SK-N-MC (cell line): ENCODE data around the gene CATSPERZ.

Experiments
- DNase-seq: peaks from one replicate; pipeline ENCODE4 v3.0.0-alpha.2; 2011; ENCODE audit warnings: low read depth, low spot score
- H3K27ac ChIP-seq: fragments of 200-600 bp; sonication (generic); 2 replicates; pipeline ENCODE4 v1.5.1; 2016; ENCODE audit warnings: mixed run types
- H3K36me3 ChIP-seq: fragments of 200-600 bp; sonication (generic); 2 replicates; pipeline ENCODE4 v1.6.1; 2017; ENCODE audit warnings: antibody characterized with exemption, low read length, mixed read lengths; ENCODE audit not compliant: insufficient read depth
- H3K4me3 ChIP-seq: fragments of 200-600 bp; sonication (generic); 2 replicates; pipeline ENCODE4 v1.5.1; 2016
- H3K9ac ChIP-seq: fragments of 200-600 bp; sonication (generic); 2 replicates; pipeline ENCODE4 v1.8.0; 2017; ENCODE audit warnings: mixed run types, mixed read lengths; ENCODE audit not compliant: insufficient read length
- H3K9me3 ChIP-seq: fragments of 200-600 bp; sonication (generic); 2 replicates; pipeline ENCODE4 v1.6.1; 2017; ENCODE audit warnings: low read depth, mild to moderate bottlenecking, antibody characterized with exemption, low read length, moderate library complexity, mixed read lengths
- EZH2 ChIP-seq: fragments of 200-600 bp; sonication (generic); IDR thresholded peaks from one replicate; pipeline ENCODE4 v1.6.1; 2017; ENCODE audit warnings: antibody characterized with exemption
- FOXP2 ChIP-seq: optimal IDR thresholded peaks from 2 replicates; pipeline ENCODE3; 2011; ENCODE audit warnings: mild to moderate bottlenecking, moderate library complexity; ENCODE audit not compliant: insufficient read depth; ENCODE audit errors: extremely low read length, control extremely low read depth
- POLR2AphosphoS5 ChIP-seq: IDR thresholded peaks from 2 replicates; pipeline ENCODE4 v1.6.1; 2012; ENCODE audit warnings: mild to moderate bottlenecking, low read depth, low read length, borderline replicate concordance

The CATSPERZ gene

DNA sequence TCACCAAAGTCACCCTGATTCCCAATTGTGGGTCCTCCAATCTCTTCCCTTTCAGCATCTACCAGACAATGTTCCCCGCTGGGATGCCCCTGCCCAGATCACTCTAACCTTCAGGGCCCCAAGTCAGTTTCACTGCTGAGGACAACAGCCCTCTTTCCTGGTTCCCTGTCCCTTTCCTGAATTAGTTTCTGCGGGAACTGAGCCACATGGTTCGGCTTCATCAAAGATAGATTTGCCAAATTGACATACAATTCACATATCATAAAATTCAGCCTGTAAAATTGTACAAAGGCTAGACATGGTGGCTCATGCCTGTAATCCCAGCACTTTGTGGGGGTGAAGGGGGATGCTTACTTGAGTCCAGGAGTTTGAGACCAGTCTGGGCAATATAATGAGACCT lies 27.8 kb downstream of the CATSPERZ start:
- no peak overlapping the region for H3K9ac ChIP-seq
- H3K27ac ChIP-seq = no peak overlapping the region
- H3K9me3 ChIP-seq = no peaks in the 10 kb centered on the region
- no peaks in the 10 kb centered on the region for H3K36me3 ChIP-seq
- TF ChIP-seq FOXP2 = no peak
- no peak for TF ChIP-seq POLR2AphosphoS5
- TF ChIP-seq EZH2 = no peak
- no peak for DNase-seq
- no peak overlapping the region for H3K4me3 ChIP-seq

DNA sequence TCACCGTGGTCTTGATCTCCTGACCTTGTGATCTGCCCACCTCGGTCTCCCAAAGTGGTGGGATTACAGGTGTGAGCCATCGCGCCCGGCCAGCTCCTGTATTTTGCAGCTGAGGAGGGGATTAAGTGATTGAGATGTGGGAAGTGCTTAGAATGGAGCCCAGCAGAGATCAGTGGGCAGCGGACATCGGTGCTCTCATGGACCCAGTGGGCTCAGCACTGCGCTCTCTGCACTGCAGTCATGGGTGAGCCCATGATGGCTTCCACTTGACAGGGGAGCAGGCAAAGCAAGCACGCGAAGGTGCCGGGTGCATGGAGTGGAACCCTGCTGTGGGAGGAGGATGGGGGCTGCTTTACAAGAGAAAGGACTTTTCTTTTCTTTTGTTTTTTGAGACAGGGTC lies 30.7 kb downstream of the CATSPERZ start:
- no peaks in the 10 kb centered on the region for H3K36me3 ChIP-seq
- no peak overlapping the region for H3K4me3 ChIP-seq
- no peak overlapping the region for H3K27ac ChIP-seq
- TF ChIP-seq EZH2 = no peak
- no peak for TF ChIP-seq POLR2AphosphoS5
- TF ChIP-seq FOXP2 = no peak
- no peak overlapping the region for H3K9ac ChIP-seq
- H3K9me3 ChIP-seq = no peaks in the 10 kb centered on the region
- no peak for DNase-seq

DNA sequence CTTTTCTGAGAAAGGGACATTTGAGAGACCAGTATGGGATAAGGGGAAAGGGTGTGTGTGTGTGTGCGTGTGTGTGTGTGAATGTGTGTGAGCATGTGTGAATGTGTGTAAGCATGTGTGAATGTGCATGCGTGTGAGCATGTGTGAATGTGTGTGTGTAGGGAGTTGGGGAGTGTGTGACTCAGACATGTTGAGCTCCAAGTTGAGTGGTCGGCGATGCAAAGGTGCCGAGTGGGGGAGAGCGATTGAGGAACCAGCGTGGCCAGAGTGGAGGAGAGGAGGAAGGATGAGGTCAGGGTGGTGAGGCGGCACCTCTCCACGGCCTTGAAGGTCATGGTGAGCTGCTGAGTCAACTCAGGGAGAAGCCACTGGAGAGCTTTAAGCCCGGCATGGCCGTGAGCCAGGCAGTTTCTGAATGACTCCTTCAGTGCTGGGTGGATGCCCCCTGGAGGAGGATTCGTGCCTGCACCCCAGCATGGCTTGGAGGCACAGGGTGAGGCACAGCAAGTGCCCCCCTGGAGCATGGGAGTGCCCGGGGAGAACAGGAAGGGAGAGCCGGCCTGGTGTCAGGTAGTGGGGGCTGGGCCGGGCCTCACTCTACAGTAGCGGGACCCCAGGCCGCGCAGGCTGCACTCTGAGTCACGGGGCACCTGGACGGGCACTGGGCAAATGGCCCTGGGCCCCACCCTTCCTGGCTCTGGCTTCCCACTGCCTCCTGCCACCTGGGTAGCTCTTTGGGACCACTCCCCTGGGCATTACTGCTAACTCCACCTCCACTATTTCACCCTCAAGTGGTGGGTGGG lies 31.6 kb downstream of the CATSPERZ start:
- Histone ChIP-seq H3K9me3 (no peaks in the 10 kb centered on the region), H3K9ac (no peak overlapping the region), H3K27ac (no peak overlapping the region), H3K36me3 (no peaks in the 10 kb centered on the region), H3K4me3 (no peak overlapping the region)
- TF ChIP-seq EZH2 = no peak
- no peak for TF ChIP-seq POLR2AphosphoS5
- no peak for TF ChIP-seq FOXP2
- no peak for DNase-seq

DNA sequence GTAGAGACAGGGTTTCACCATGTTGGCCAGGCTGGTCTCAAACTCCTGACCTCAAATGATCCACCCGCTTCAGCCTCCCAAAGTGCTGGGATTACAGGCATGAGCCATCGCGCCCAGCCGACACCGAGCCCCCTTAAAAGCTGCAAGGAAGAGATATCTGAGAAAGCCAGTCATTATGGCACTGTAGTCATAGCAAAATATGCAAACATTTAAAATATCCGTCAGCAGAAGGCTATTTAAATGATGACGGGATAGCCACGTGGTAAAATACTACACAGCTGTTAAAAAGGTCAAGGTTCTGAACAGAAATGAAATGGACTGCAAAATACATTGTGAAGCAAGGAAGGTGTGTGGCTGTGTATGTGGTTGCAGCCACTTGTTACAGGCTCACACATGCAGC lies 33.4 kb downstream of the CATSPERZ start:
- Histone ChIP-seq H3K4me3 (no peak overlapping the region), H3K36me3 (no peaks in the 10 kb centered on the region), H3K9ac (no peak overlapping the region), H3K27ac (no peak overlapping the region), H3K9me3 (no peaks in the 10 kb centered on the region)
- no peak for DNase-seq
- TF ChIP-seq EZH2 (no peak), POLR2AphosphoS5 (no peak), FOXP2 (no peak)

DNA sequence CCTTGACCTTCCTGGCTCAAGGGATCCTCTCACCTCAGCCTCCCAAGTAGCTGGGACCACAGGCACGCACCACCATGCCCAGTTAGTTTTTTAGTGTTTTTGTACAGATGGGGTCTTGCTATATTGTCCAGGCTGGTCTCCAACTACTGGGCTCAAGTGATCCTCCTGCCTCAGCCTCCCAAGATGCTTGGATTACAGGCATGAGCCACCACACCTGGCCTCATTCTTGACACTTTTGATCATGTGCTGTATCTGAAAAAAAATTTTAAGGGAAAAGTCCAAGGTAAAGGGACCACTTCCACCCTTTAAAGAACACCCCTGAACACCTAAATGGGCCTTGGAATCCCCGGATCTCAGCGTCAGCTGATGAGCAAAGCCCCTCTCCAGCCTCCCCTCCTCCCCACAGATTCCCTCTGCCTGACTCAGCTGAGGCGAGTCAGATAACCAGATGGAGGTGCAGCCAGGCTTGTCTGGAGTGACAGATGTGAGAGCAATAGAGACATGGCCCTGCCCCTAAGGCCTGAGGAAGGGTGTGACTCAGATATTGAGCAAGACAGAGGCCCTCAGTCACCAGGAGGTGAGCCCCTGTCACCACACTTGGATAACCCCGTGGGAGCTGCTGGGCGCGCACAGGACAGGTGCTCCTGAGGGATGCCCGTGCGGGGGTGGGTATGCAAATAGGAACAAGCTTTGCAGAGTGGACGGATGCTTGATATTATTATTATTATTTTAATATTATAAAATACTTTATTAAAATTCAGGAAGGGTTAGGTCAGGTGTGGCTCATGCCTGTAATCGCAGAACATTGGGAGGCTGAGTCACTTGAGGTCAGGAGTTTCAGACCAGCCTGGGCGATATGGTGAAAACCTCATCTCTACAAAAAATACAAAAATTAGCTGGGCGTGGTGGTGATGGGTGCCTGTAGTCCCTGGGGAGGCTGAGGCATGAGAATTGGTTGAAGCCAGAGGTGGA lies 34.9 kb downstream of the CATSPERZ start:
- Histone ChIP-seq H3K27ac (no peak overlapping the region), H3K36me3 (no peaks in the 10 kb centered on the region)

DNA sequence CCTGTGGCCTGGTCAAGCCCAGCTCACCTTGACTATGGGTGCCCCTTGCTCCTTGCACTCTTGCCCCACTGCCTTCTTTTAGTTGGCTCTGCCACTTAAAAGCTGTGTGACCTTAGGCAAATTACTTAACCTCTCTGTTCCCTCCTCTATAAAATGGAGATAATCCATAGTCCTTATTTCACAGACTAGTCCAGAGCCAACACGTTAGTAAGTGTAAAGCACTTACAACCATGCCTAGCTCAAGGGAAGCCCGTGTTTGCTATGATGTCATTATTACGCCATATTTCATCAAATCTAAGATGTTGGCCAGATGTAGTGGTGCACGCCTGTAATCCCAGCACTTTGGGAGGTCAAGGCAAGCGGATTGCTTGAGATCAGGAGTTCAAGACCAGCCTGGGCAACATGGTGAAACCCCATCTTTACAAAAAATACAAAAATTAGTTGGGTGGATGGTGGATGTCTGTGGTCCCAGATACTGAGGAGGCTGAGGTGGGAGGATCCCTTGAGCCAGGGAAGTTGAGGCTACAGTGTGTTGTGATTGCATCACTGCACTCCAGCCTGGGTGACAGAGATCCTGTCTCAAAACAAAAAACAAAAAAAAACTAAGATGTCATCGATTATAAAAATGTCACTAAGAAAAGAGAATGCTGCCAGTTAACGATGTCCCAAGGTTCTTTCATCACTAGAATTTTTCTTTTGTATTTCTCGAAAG lies 37.5 kb downstream of the CATSPERZ start:
- no peak overlapping the region for H3K9ac ChIP-seq
- peak overlapping the region; percentile 27; the same call in 1 of the 2 replicates for H3K27ac ChIP-seq
- no peak overlapping the region for H3K4me3 ChIP-seq
- H3K36me3 ChIP-seq = no peaks in the 10 kb centered on the region
- TF ChIP-seq FOXP2 (no peak), EZH2 (no peak), POLR2AphosphoS5 (no peak)
- no peak for DNase-seq
- H3K9me3 ChIP-seq = no peaks in the 10 kb centered on the region

More for the DNA sequence above, 34.9 kb downstream of the CATSPERZ start:
- no peak for TF ChIP-seq FOXP2
- no peak for TF ChIP-seq EZH2
- no peak for TF ChIP-seq POLR2AphosphoS5
- no peak overlapping the region for H3K9ac ChIP-seq
- H3K4me3 ChIP-seq = no peak overlapping the region
- H3K9me3 ChIP-seq = no peaks in the 10 kb centered on the region
- DNase-seq = no peak

DNA sequence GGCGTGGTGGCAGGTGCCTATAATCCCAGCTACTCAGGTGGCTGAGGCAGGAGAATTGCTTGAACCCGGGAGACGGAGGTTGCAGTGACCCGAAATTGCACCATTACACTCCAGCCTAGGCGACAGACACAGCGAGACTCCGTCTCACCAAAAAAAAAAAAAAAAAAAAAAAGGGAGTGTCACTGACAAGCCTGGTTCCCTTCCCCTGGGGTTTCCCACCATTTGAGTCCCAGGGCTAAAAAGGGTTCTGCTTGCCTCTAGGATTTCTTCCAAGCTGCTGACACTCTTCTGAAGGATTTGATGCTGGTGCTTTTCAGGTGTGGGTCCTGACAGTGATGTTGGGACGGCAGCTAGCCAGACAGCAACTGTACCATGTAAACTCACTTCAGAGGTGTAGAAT lies 38.6 kb downstream of the CATSPERZ start:
- no peak for TF ChIP-seq FOXP2
- TF ChIP-seq EZH2 = no peak
- no peak for TF ChIP-seq POLR2AphosphoS5
- Histone ChIP-seq H3K9ac (no peak overlapping the region), H3K27ac (no peak overlapping the region)

DNA sequence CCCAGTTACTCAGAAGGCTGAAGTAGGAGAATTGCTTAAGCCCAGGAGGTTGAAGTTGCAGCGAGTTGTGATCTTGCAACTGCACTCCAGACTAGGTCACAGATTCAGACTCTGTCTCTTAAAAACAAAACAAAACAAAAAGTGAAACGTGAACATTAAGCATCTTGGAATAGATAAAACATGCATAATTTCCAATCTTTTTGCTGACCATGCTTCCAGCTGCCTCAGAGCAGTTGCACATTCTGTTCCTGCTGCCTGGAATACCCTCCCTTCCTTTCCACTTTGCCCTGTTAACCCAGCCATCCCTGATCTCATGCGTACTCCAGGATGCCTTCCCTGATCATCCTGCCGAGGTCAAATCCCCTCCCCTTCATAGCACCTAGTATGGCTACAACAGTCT lies 39.1 kb downstream of the CATSPERZ start:
- no peak for DNase-seq
- no peak overlapping the region for H3K9ac ChIP-seq
- TF ChIP-seq FOXP2 = no peak
- H3K27ac ChIP-seq = no peak overlapping the region
- H3K9me3 ChIP-seq = no peaks in the 10 kb centered on the region
- H3K4me3 ChIP-seq = no peak overlapping the region
- no peaks in the 10 kb centered on the region for H3K36me3 ChIP-seq

More for the DNA sequence above, 38.6 kb downstream of the CATSPERZ start:
- Histone ChIP-seq H3K36me3 (no peaks in the 10 kb centered on the region), H3K4me3 (no peak overlapping the region), H3K9me3 (no peaks in the 10 kb centered on the region)
- DNase-seq = no peak
